ENCODE data around the gene ADIPOR2.

ADIPOR2 gene

GRCh38 chr12:1747609-1748008 lies 56.7 kb downstream of the ADIPOR2 start:
- Histone ChIP-seq H3K4me1 (ENCODE audit: control insufficient read depth in 2 of 2, insufficient read depth in 2 of 2, low read length in 2 of 2) (no peaks in the 10 kb centered on the region), H3K9ac (ENCODE audit: low read depth in 1 of 2, low read length in 2 of 2) (no peak overlapping the region), H3K27me3 (ENCODE audit: control insufficient read depth in 2 of 2, insufficient read depth in 2 of 2, low read length in 2 of 2) (no peaks in the 10 kb centered on the region), H3K4me3 (ENCODE audit: low read length in 2 of 2) (no peak overlapping the region), H3K27ac (ENCODE audit: low read depth in 2 of 2, low read length in 2 of 2) (no peak overlapping the region), H3K36me3 (ENCODE audit: control insufficient read depth in 2 of 2, insufficient read depth in 2 of 2, low read length in 2 of 2) (peaks cover 0 to 3% of the 10 kb centered on the region in 2 donors), H3K9me3 (ENCODE audit: control insufficient read depth in 2 of 2, low read length in 2 of 2) (peaks cover 0 to 3% of the 10 kb centered on the region in 2 donors)

GRCh38 chr12:1749019-1749418 lies 58.1 kb downstream of the ADIPOR2 start:
- H3K36me3 ChIP-seq (ENCODE audit: control insufficient read depth in 2 of 2, insufficient read depth in 2 of 2, low read length in 2 of 2) = peaks cover under 1 to 3% of the 10 kb centered on the region in 2 donors
- H3K27me3 ChIP-seq (ENCODE audit: control insufficient read depth in 2 of 2, insufficient read depth in 2 of 2, low read length in 2 of 2) = no peaks in the 10 kb centered on the region
- no peak overlapping the region for H3K9ac ChIP-seq (ENCODE audit: low read depth in 1 of 2, low read length in 2 of 2)
- no peak overlapping the region for H3K27ac ChIP-seq (ENCODE audit: low read depth in 2 of 2, low read length in 2 of 2)
- peaks cover 0 to 3% of the 10 kb centered on the region in 2 donors for H3K9me3 ChIP-seq (ENCODE audit: control insufficient read depth in 2 of 2, low read length in 2 of 2)
- no peak overlapping the region for H3K4me3 ChIP-seq (ENCODE audit: low read length in 2 of 2)
- H3K4me1 ChIP-seq (ENCODE audit: control insufficient read depth in 2 of 2, insufficient read depth in 2 of 2, low read length in 2 of 2) = no peaks in the 10 kb centered on the region

- H3K36me3 ChIP-seq (ENCODE audit: control insufficient read depth in 2 of 2, insufficient read depth in 2 of 2, low read length in 2 of 2) = peaks cover 5 to 6% of the 10 kb centered on the region in 2 donors
- H3K9me3 ChIP-seq (ENCODE audit: control insufficient read depth in 2 of 2, low read length in 2 of 2) = peaks cover 0 to 3% of the 10 kb centered on the region in 2 donors
- no peak overlapping the region for H3K9ac ChIP-seq (ENCODE audit: low read depth in 1 of 2, low read length in 2 of 2)
- H3K4me1 ChIP-seq (ENCODE audit: control insufficient read depth in 2 of 2, insufficient read depth in 2 of 2, low read length in 2 of 2) = no peaks in the 10 kb centered on the region
- no peak overlapping the region for H3K4me3 ChIP-seq (ENCODE audit: low read length in 2 of 2)
- H3K27ac ChIP-seq (ENCODE audit: low read depth in 2 of 2, low read length in 2 of 2) = no peak overlapping the region
- H3K27me3 ChIP-seq (ENCODE audit: control insufficient read depth in 2 of 2, insufficient read depth in 2 of 2, low read length in 2 of 2) = no peaks in the 10 kb centered on the region
Observed at GRCh38 chr12:1750300-1750699, 59.4 kb downstream of the ADIPOR2 start.

- Histone ChIP-seq H3K4me3 (ENCODE audit: low read length in 2 of 2) (no peak overlapping the region), H3K27me3 (ENCODE audit: control insufficient read depth in 2 of 2, insufficient read depth in 2 of 2, low read length in 2 of 2) (no peaks in the 10 kb centered on the region), H3K9me3 (ENCODE audit: control insufficient read depth in 2 of 2, low read length in 2 of 2) (no peaks in the 10 kb centered on the region), H3K4me1 (ENCODE audit: control insufficient read depth in 2 of 2, insufficient read depth in 2 of 2, low read length in 2 of 2) (no peaks in the 10 kb centered on the region), H3K36me3 (ENCODE audit: control insufficient read depth in 2 of 2, insufficient read depth in 2 of 2, low read length in 2 of 2) (peaks cover 18 to 23% of the 10 kb centered on the region in 2 donors), H3K9ac (ENCODE audit: low read depth in 1 of 2, low read length in 2 of 2) (no peak overlapping the region), H3K27ac (ENCODE audit: low read depth in 2 of 2, low read length in 2 of 2) (no peak overlapping the region)
Observed at GRCh38 chr12:1758376-1758775, 67.5 kb downstream of the ADIPOR2 start.

- Histone ChIP-seq H3K4me3 (ENCODE audit: low read length in 2 of 2) (no peak overlapping the region), H3K9ac (ENCODE audit: low read depth in 1 of 2, low read length in 2 of 2) (no peak overlapping the region), H3K4me1 (ENCODE audit: control insufficient read depth in 2 of 2, insufficient read depth in 2 of 2, low read length in 2 of 2) (no peaks in the 10 kb centered on the region), H3K27me3 (ENCODE audit: control insufficient read depth in 2 of 2, insufficient read depth in 2 of 2, low read length in 2 of 2) (no peaks in the 10 kb centered on the region), H3K27ac (ENCODE audit: low read depth in 2 of 2, low read length in 2 of 2) (no peak overlapping the region), H3K9me3 (ENCODE audit: control insufficient read depth in 2 of 2, low read length in 2 of 2) (no peaks in the 10 kb centered on the region), H3K36me3 (ENCODE audit: control insufficient read depth in 2 of 2, insufficient read depth in 2 of 2, low read length in 2 of 2) (peaks cover 18 to 23% of the 10 kb centered on the region in 2 donors)
Observed at GRCh38 chr12:1758887-1759286, 68.0 kb downstream of the ADIPOR2 start.

GRCh38 chr12:1760566-1761382 lies 69.9 kb downstream of the ADIPOR2 start:
- Histone ChIP-seq H3K36me3 (ENCODE audit: control insufficient read depth in 2 of 2, insufficient read depth in 2 of 2, low read length in 2 of 2) (peaks cover 14 to 15% of the 10 kb centered on the region in 2 donors), H3K9ac (ENCODE audit: low read depth in 1 of 2, low read length in 2 of 2) (no peak overlapping the region), H3K4me1 (ENCODE audit: control insufficient read depth in 2 of 2, insufficient read depth in 2 of 2, low read length in 2 of 2) (no peaks in the 10 kb centered on the region), H3K9me3 (ENCODE audit: control insufficient read depth in 2 of 2, low read length in 2 of 2) (no peaks in the 10 kb centered on the region), H3K27ac (ENCODE audit: low read depth in 2 of 2, low read length in 2 of 2) (no peak overlapping the region), H3K27me3 (ENCODE audit: control insufficient read depth in 2 of 2, insufficient read depth in 2 of 2, low read length in 2 of 2) (no peaks in the 10 kb centered on the region), H3K4me3 (ENCODE audit: low read length in 2 of 2) (no peak overlapping the region)

- Histone ChIP-seq H3K9ac (ENCODE audit: low read depth in 1 of 2, low read length in 2 of 2) (no peak overlapping the region), H3K9me3 (ENCODE audit: control insufficient read depth in 2 of 2, low read length in 2 of 2) (no peaks in the 10 kb centered on the region), H3K4me3 (ENCODE audit: low read length in 2 of 2) (no peak overlapping the region), H3K36me3 (ENCODE audit: control insufficient read depth in 2 of 2, insufficient read depth in 2 of 2, low read length in 2 of 2) (peaks cover 11 to 14% of the 10 kb centered on the region in 2 donors), H3K27me3 (ENCODE audit: control insufficient read depth in 2 of 2, insufficient read depth in 2 of 2, low read length in 2 of 2) (no peaks in the 10 kb centered on the region), H3K4me1 (ENCODE audit: control insufficient read depth in 2 of 2, insufficient read depth in 2 of 2, low read length in 2 of 2) (no peaks in the 10 kb centered on the region), H3K27ac (ENCODE audit: low read depth in 2 of 2, low read length in 2 of 2) (no peak overlapping the region)
Observed at GRCh38 chr12:1761857-1762256, 71.0 kb downstream of the ADIPOR2 start.

GRCh38 chr12:1763153-1763552 lies 72.3 kb downstream of the ADIPOR2 start:
- no peak overlapping the region for H3K9ac ChIP-seq (ENCODE audit: low read depth in 1 of 2, low read length in 2 of 2)
- peaks cover 0 to 5% of the 10 kb centered on the region in 2 donors for H3K36me3 ChIP-seq (ENCODE audit: control insufficient read depth in 2 of 2, insufficient read depth in 2 of 2, low read length in 2 of 2)
- no peaks in the 10 kb centered on the region for H3K4me1 ChIP-seq (ENCODE audit: control insufficient read depth in 2 of 2, insufficient read depth in 2 of 2, low read length in 2 of 2)
- H3K27me3 ChIP-seq (ENCODE audit: control insufficient read depth in 2 of 2, insufficient read depth in 2 of 2, low read length in 2 of 2) = no peaks in the 10 kb centered on the region
- H3K9me3 ChIP-seq (ENCODE audit: control insufficient read depth in 2 of 2, low read length in 2 of 2) = no peaks in the 10 kb centered on the region
- no peak overlapping the region for H3K27ac ChIP-seq (ENCODE audit: low read depth in 2 of 2, low read length in 2 of 2)
- no peak overlapping the region for H3K4me3 ChIP-seq (ENCODE audit: low read length in 2 of 2)

- no peak overlapping the region for H3K4me3 ChIP-seq (ENCODE audit: low read length in 2 of 2)
- peaks cover 3 to 6% of the 10 kb centered on the region in 2 donors for H3K36me3 ChIP-seq (ENCODE audit: control insufficient read depth in 2 of 2, insufficient read depth in 2 of 2, low read length in 2 of 2)
- no peaks in the 10 kb centered on the region for H3K27me3 ChIP-seq (ENCODE audit: control insufficient read depth in 2 of 2, insufficient read depth in 2 of 2, low read length in 2 of 2)
- H3K9me3 ChIP-seq (ENCODE audit: control insufficient read depth in 2 of 2, low read length in 2 of 2) = no peaks in the 10 kb centered on the region
- H3K27ac ChIP-seq (ENCODE audit: low read depth in 2 of 2, low read length in 2 of 2) = no peak overlapping the region
- no peak overlapping the region for H3K9ac ChIP-seq (ENCODE audit: low read depth in 1 of 2, low read length in 2 of 2)
- H3K4me1 ChIP-seq (ENCODE audit: control insufficient read depth in 2 of 2, insufficient read depth in 2 of 2, low read length in 2 of 2) = no peaks in the 10 kb centered on the region
Observed at GRCh38 chr12:1766110-1766509, 75.2 kb downstream of the ADIPOR2 start.

- H3K4me1 ChIP-seq (ENCODE audit: control insufficient read depth in 2 of 2, insufficient read depth in 2 of 2, low read length in 2 of 2) = no peaks in the 10 kb centered on the region
Observed at GRCh38 chr12:1767407-1768090, 76.7 kb downstream of the ADIPOR2 start.

More at GRCh38 chr12:1767407-1768090, 76.7 kb downstream of the ADIPOR2 start:
- Histone ChIP-seq H3K9me3 (ENCODE audit: control insufficient read depth in 2 of 2, low read length in 2 of 2) (no peaks in the 10 kb centered on the region), H3K36me3 (ENCODE audit: control insufficient read depth in 2 of 2, insufficient read depth in 2 of 2, low read length in 2 of 2) (peaks cover 5 to 6% of the 10 kb centered on the region in 2 donors), H3K27me3 (ENCODE audit: control insufficient read depth in 2 of 2, insufficient read depth in 2 of 2, low read length in 2 of 2) (no peaks in the 10 kb centered on the region), H3K9ac (ENCODE audit: low read depth in 1 of 2, low read length in 2 of 2) (no peak overlapping the region), H3K27ac (ENCODE audit: low read depth in 2 of 2, low read length in 2 of 2) (no peak overlapping the region), H3K4me3 (ENCODE audit: low read length in 2 of 2) (no peak overlapping the region)
